HEK293 (cell line): Measurements from ENCODE around the gene PHYKPL.

Source experiments
- KLF9 ChIP-seq: fragments of 450-650 bp; formaldehyde crosslinking; IDR thresholded peaks from 2 replicates; pipeline ENCODE4 v1.5.1; 2016; ENCODE audit warnings: missing biosample characterization, missing genetic modification characterization, low read depth
- TCF7L2 ChIP-seq: IDR thresholded peaks from 2 replicates; pipeline ENCODE4 v1.6.1; 2011; ENCODE audit warnings: low read depth, mild to moderate bottlenecking, inconsistent platforms, low read length, moderate library complexity, borderline replicate concordance
- ZNF133 ChIP-seq: fragments of 450-650 bp; formaldehyde crosslinking; IDR thresholded peaks from 2 replicates; pipeline ENCODE4 v1.5.1; 2016; ENCODE audit warnings: missing biosample characterization, missing genetic modification characterization
- ZNF24 ChIP-seq: fragments of 450-650 bp; formaldehyde crosslinking; IDR thresholded peaks from 2 replicates; pipeline ENCODE4 v1.5.1; 2016; ENCODE audit warnings: missing biosample characterization, missing genetic modification characterization
- ZNF610 ChIP-seq: fragments of 450-650 bp; formaldehyde crosslinking; IDR thresholded peaks from 2 replicates; pipeline ENCODE4 v1.5.1; 2016; ENCODE audit warnings: missing biosample characterization, missing genetic modification characterization, borderline replicate concordance
- ZNF768 ChIP-seq: fragments of 450-650 bp; formaldehyde crosslinking; IDR thresholded peaks from 2 replicates; pipeline ENCODE4 v1.5.1; 2018; ENCODE audit warnings: missing biosample characterization, mild to moderate bottlenecking, missing genetic modification characterization
- TF ChIP-seq, protein P1 (sequence below): fragments of 450-650 bp; formaldehyde crosslinking; IDR thresholded peaks from 2 replicates; pipeline ENCODE4 v1.5.1; 2016; ENCODE audit warnings: missing biosample characterization, missing genetic modification characterization
- TF ChIP-seq, protein P2 (sequence below): fragments of 450-650 bp; formaldehyde crosslinking; conservative IDR thresholded peaks from 2 replicates; pipeline ENCODE4 v1.5.1; 2016; ENCODE audit warnings: low read depth, missing biosample characterization, missing genetic modification characterization
- TF ChIP-seq, protein P3 (sequence below): fragments of 450-650 bp; formaldehyde crosslinking; IDR thresholded peaks from 2 replicates; pipeline ENCODE4 v1.5.1; 2016; ENCODE audit warnings: missing biosample characterization, missing genetic modification characterization

DNA sequence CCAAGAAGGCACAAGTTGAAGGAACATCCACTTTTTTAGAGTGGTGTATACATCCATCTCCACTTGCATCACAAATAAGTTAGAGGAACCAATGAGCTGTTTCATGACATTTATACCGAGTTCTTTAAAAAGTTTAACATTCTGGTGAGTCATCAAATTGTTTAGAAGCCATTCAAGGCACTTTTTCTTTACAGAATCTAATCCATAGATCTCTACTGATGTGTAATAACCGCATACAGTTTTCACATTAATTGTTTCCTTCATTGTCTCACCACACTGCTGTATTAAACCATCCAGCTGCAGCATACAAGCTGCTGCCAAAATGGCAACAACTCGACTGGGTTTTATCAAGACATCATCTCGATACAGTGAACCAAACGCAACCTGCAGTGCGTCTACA, 46.2 kb downstream of the PHYKPL start:
- TF ChIP-seq ZNF768 (tag by site-specific recombination) (no peak), KLF9 (tag by site-specific recombination) (no peak), ZNF610 (no peak), ZNF24 (tag by site-specific recombination) (no peak), TCF7L2 (no peak), ZNF133 (tag by site-specific recombination) (no peak)
- TF ChIP-seq, protein P1, sequence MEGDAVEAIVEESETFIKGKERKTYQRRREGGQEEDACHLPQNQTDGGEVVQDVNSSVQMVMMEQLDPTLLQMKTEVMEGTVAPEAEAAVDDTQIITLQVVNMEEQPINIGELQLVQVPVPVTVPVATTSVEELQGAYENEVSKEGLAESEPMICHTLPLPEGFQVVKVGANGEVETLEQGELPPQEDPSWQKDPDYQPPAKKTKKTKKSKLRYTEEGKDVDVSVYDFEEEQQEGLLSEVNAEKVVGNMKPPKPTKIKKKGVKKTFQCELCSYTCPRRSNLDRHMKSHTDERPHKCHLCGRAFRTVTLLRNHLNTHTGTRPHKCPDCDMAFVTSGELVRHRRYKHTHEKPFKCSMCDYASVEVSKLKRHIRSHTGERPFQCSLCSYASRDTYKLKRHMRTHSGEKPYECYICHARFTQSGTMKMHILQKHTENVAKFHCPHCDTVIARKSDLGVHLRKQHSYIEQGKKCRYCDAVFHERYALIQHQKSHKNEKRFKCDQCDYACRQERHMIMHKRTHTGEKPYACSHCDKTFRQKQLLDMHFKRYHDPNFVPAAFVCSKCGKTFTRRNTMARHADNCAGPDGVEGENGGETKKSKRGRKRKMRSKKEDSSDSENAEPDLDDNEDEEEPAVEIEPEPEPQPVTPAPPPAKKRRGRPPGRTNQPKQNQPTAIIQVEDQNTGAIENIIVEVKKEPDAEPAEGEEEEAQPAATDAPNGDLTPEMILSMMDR (tag by site-specific recombination): no peak
- TF ChIP-seq, protein P2, sequence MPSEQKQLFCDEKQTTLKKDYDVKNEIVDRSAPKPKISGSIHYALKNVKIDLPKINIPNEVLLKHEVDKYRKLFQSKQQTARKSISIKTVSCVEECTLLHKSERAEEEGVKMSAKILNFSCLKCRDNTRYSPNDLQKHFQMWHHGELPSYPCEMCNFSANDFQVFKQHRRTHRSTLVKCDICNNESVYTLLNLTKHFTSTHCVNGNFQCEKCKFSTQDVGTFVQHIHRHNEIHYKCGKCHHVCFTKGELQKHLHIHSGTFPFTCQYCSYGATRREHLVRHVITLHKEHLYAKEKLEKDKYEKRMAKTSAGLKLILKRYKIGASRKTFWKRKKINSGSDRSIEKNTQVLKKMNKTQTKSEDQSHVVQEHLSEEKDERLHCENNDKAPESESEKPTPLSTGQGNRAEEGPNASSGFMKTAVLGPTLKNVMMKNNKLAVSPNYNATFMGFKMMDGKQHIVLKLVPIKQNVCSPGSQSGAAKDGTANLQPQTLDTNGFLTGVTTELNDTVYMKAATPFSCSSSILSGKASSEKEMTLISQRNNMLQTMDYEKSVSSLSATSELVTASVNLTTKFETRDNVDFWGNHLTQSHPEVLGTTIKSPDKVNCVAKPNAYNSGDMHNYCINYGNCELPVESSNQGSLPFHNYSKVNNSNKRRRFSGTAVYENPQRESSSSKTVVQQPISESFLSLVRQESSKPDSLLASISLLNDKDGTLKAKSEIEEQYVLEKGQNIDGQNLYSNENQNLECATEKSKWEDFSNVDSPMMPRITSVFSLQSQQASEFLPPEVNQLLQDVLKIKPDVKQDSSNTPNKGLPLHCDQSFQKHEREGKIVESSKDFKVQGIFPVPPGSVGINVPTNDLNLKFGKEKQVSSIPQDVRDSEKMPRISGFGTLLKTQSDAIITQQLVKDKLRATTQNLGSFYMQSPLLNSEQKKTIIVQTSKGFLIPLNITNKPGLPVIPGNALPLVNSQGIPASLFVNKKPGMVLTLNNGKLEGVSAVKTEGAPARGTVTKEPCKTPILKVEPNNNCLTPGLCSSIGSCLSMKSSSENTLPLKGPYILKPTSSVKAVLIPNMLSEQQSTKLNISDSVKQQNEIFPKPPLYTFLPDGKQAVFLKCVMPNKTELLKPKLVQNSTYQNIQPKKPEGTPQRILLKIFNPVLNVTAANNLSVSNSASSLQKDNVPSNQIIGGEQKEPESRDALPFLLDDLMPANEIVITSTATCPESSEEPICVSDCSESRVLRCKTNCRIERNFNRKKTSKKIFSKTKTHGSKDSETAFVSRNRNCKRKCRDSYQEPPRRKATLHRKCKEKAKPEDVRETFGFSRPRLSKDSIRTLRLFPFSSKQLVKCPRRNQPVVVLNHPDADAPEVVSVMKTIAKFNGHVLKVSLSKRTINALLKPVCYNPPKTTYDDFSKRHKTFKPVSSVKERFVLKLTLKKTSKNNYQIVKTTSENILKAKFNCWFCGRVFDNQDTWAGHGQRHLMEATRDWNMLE (tag by site-specific recombination): no peak
- TF ChIP-seq, protein P3, sequence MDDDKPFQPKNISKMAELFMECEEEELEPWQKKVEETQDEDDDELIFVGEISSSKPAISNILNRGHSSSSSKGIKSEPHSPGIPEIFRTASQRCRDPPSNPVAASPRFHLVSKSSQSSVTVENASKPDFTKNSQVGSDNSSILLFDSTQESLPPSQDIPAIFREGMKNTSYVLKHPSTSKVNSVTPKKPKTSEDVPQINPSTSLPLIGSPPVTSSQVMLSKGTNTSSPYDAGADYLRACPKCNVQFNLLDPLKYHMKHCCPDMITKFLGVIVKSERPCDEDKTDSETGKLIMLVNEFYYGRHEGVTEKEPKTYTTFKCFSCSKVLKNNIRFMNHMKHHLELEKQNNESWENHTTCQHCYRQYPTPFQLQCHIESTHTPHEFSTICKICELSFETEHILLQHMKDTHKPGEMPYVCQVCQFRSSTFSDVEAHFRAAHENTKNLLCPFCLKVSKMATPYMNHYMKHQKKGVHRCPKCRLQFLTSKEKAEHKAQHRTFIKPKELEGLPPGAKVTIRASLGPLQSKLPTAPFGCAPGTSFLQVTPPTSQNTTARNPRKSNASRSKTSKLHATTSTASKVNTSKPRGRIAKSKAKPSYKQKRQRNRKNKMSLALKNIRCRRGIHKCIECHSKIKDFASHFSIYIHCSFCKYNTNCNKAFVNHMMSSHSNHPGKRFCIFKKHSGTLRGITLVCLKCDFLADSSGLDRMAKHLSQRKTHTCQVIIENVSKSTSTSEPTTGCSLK (tag by site-specific recombination): no peak
